GM21381 (cell line): Measurements from ENCODE around the gene LYSMD3.
"Not testable (repeated sequence)": the region's sequence is repeated elsewhere in the genome, so short reads cannot be mapped to it uniquely, and the experiment has no call there.

ENCODE experiments used
- ATAC-seq: cut with Tn5 transposase; IDR thresholded peaks from one replicate; pipeline ENCODE4 v1.9.1; 2021; ENCODE audit warnings: mild to moderate bottlenecking, moderate library complexity; ENCODE audit not compliant: unreplicated experiment

The LYSMD3 gene

GRCh38 chr5:90529194-90529938 is at the start of gene LYSMD3:
Gene LYSMD3, minus strand, starts transcription at chr5:90529584. Its CDS starts 4,295 bp downstream, at chr5:90525289.
- ATAC-seq, result peak; percentile 89

GRCh38 chr5:90576566-90576965 is 47.2 kb upstream of the LYSMD3 start:
- ATAC-seq, result not testable (repeated sequence)

- no peak for ATAC-seq
Observed at GRCh38 chr5:90575712-90576111, 46.3 kb upstream of the LYSMD3 start.

- ATAC-seq, result no peak
Observed at GRCh38 chr5:90571147-90571773, 41.9 kb upstream of the LYSMD3 start.

- no peak for ATAC-seq
Observed at GRCh38 chr5:90570034-90570433, 40.6 kb upstream of the LYSMD3 start.

- no peak for ATAC-seq
Observed at GRCh38 chr5:90569084-90569483, 39.7 kb upstream of the LYSMD3 start.

GRCh38 chr5:90565491-90565890 is 36.1 kb upstream of the LYSMD3 start:
- ATAC-seq, result no peak

GRCh38 chr5:90563108-90563507 is 33.7 kb upstream of the LYSMD3 start:
- ATAC-seq, result no peak

- ATAC-seq, result no peak
Observed at GRCh38 chr5:90562341-90562740, 33.0 kb upstream of the LYSMD3 start.

- no peak for ATAC-seq
Observed at GRCh38 chr5:90561766-90562165, 32.4 kb upstream of the LYSMD3 start.

- no peak for ATAC-seq
Observed at GRCh38 chr5:90560771-90561170, 31.4 kb upstream of the LYSMD3 start.

- peak; percentile 59 for ATAC-seq
Observed at GRCh38 chr5:90558344-90559192, 29.2 kb upstream of the LYSMD3 start, which contains the start of gene ADGRV1. Gene ADGRV1, plus strand, starts transcription at chr5:90558797. Its CDS starts 99 bp downstream, at chr5:90558896.

- no peak for ATAC-seq
Observed at GRCh38 chr5:90557871-90558270, 28.5 kb upstream of the LYSMD3 start.

GRCh38 chr5:90557391-90557790 is 28.0 kb upstream of the LYSMD3 start:
- ATAC-seq, result no peak

GRCh38 chr5:90555666-90556065 is 26.3 kb upstream of the LYSMD3 start:
- no peak for ATAC-seq

GRCh38 chr5:90554358-90555006 is 25.1 kb upstream of the LYSMD3 start:
- no peak for ATAC-seq

GRCh38 chr5:90553711-90554110 is 24.3 kb upstream of the LYSMD3 start:
- ATAC-seq, result no peak

- no peak for ATAC-seq
Observed at GRCh38 chr5:90551376-90551775, 22.0 kb upstream of the LYSMD3 start.

- no peak for ATAC-seq
Observed at GRCh38 chr5:90550963-90551362, 21.6 kb upstream of the LYSMD3 start.

- ATAC-seq, result no peak
Observed at GRCh38 chr5:90549729-90550275, 20.4 kb upstream of the LYSMD3 start.

GRCh38 chr5:90549223-90549622 is 19.8 kb upstream of the LYSMD3 start:
- no peak for ATAC-seq
